GM18502 (cell line): ENCODE measurements around the gene HMX1.

Source experiments
- ATAC-seq: cut with Tn5 transposase; IDR thresholded peaks from one replicate; pipeline ENCODE4 v1.9.1; 2021; ENCODE audit warnings: mild to moderate bottlenecking; ENCODE audit not compliant: unreplicated experiment, poor library complexity

The HMX1 gene

DNA sequence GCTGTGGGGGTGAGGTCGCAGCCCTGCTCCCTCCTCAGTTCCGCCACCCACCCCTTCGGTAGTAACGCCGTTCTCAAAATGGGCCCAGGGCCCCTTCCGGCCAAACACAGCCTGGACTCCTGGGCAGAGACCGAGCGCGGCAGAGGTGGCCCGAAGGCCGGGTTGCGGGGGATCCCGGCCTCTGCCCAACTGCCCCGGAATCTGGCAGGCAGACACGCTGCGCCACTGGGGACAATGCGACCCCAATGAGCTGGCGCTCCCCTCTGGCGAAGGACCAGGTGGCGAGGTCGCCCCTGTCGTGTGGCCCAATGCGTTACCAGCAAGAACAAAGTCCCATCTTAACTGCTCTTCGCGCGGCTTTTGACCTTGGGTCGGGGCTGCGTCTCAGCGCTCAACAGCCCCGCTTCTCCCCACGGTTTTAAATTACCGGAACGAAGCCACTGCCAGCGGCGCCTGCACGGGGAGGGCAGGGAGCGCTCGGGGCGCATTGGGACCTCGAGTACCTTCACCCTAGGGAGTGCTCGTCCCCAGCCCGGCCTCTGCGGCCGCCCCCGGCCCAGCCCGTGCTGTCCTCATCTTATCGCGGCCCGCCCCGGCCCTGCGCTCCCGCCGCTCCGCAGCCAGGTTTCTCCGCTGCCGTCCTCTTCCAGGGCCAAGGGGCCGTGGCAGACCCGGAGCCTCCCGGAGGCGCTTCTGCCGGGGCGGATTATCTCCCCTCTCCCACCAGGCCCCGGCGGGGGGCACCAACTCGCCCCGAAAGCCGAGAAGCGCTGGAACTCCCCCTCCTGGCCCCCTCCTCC lies 22.2 kb upstream of the HMX1 start:
- ATAC-seq, result no peak

DNA sequence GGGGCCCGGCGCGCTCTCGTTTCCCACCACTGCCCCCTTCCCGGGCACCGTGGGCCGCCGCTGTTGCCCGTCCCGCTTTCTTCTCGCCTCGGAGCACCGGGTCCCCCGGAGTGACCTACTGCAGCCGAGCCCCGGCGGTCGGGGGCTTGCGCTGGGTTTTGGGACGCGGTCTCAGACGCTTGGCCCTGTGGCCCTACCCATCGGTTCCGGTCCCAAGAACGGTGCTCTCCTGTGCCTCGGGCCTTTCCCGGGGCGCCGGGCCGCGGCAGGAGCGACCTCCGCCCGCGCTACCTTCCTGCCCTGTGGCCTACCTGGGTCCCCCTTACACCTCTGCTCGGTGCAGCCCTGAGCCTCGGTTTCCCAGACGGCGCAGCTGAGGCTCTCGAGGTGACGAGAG lies 21.6 kb upstream of the HMX1 start:
- no peak for ATAC-seq

- ATAC-seq, result no peak
Observed at GRCh38 chr4:8892556-8893226, 21.1 kb upstream of the HMX1 start.

DNA sequence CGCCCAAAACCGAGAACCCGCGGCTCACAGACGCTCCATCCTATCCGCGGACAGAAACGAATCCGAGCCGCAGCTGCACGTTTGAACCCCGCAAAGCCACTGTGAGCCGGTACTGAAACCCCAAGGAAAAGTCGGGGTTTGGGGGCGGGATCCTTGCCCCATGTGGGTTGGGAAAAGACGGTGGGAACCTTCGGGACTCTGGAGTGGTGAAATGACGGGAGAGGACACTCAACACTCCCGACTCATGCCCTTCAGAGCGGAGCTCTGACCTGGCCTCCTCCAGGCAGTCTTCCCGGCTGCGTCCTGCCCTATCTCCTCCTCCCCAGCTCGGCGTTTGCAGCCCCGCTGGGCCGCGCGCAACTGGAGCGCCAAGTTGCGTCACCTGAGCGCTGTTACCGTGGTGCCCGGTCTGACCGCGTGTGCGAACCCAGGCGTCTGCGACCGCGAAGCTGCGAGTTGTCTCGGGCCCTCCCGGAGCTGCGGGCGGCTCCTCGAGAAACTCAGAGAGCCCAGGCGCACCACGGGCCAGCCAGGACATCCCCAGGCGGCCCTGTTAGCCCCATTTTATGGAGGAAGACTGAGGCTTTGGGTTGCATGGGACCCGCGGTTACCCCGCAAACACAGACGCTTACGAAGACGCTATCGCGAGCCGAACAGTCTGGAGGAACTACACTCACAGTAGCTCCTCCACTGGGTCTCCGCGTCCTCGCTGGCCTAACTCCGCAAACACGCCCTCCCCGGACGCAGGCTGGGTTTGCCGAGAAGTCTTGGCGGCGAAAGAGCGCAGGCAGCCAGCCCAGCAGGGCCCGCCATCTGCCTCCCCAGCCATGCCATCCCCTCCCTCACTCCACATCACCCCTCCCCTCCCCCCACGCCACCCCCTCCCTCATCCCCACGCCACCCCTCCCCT lies 20.3 kb upstream of the HMX1 start:
- ATAC-seq, result no peak

DNA sequence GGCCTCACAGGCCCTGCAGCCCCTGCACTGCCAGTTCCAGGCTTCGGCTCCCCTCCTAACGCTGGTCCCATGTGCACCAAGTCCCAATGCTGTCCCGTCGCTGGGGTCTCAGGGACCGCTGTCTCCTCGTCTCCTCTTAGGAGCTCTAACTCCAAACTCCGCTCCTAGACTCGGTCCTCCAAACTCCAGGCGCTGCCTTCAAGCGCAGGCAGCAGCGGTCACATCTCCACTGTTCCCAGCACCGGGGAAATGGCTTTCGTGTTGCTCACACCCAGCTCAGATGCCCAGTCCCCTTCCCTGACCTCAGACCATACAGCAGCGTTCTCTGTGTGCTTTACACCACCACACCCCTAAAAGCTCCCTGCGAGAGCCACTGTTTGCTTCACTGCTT lies 19.6 kb upstream of the HMX1 start:
- ATAC-seq, result no peak

- no peak for ATAC-seq
Observed at GRCh38 chr4:8888856-8889255, 17.2 kb upstream of the HMX1 start.

DNA sequence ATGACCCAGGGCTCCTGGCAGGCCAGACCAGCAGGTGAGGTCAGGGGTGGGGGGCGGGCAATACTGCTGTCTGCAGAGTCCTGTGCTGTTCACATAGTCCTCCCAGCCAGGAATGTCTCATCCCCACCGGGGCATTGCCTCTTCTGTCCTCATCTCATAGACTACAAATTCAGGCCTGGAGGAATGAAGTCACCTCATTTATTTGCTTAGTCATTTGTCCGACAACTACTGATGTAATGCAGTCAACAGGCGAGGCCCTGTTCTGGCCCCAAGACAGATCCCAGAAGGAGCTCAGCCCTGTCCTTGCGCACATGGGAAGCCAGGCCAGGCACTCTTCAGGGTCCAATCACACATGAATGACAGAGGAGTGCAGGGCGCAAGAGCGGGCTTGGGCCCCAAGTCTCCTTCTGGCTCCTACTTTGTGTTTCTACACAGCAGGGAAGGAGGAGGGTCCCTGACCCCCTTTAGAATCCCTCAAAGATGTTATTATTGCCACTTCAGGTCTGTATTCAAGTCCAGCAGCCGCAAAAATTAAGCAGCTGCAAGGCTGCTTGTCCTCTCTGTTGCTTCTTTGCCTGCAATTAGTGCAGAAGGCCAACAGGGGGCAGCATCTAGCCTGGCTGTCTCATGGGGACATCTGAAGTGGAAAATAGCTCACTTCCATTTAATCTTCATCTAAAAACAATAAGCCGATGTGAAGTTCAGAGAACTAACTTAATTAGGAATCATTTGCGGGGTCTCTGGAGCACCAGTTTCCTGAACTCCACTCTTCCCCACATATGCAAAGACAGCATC lies 15.2 kb upstream of the HMX1 start:
- ATAC-seq, result no peak

DNA sequence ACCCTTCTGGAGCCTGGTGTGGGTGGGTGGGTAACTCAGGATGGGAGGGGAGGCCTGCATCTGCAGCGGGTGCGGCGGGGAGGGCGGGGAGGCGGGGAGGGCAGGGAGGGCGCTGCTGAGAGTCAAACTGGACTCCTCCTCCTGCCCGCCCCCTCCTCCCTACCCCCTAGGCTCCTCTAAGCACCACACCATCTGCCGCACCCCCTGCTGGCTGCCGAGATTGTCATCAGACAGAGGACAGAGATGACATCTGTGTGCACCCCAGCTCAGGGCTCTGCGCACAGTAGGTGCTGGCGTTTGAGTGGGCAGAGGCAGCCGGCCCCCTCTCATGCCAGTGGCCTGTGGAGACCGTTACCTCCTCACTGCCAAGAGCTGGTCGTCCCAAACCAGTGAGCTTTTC lies 10.6 kb upstream of the HMX1 start:
- no peak for ATAC-seq

DNA sequence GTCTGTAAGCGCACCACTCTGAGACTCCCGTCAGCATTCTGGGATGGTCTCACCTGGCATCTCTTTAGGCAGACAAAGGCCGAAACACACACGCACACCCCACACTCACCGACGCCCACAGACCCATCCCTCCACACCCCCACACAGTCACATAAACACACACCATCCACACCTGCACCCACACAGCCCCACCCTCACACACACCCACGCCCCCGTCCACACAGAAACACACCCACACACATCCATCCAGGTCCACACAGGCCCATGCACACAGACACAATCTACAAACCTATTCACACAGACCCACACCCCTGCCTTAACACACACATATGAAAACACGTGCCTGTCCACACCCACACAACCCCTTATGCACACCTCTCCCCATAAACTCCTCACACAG lies 9.2 kb upstream of the HMX1 start:
- no peak for ATAC-seq

- ATAC-seq, result no peak
Observed at GRCh38 chr4:8879574-8879973, 7.9 kb upstream of the HMX1 start.

- ATAC-seq, result no peak
Observed at GRCh38 chr4:8878421-8878820, 6.8 kb upstream of the HMX1 start.

GRCh38 chr4:8877780-8878040 lies 6.1 kb upstream of the HMX1 start:
- ATAC-seq, result no peak

GRCh38 chr4:8876982-8877779 lies 5.5 kb upstream of the HMX1 start:
- ATAC-seq, result no peak

DNA sequence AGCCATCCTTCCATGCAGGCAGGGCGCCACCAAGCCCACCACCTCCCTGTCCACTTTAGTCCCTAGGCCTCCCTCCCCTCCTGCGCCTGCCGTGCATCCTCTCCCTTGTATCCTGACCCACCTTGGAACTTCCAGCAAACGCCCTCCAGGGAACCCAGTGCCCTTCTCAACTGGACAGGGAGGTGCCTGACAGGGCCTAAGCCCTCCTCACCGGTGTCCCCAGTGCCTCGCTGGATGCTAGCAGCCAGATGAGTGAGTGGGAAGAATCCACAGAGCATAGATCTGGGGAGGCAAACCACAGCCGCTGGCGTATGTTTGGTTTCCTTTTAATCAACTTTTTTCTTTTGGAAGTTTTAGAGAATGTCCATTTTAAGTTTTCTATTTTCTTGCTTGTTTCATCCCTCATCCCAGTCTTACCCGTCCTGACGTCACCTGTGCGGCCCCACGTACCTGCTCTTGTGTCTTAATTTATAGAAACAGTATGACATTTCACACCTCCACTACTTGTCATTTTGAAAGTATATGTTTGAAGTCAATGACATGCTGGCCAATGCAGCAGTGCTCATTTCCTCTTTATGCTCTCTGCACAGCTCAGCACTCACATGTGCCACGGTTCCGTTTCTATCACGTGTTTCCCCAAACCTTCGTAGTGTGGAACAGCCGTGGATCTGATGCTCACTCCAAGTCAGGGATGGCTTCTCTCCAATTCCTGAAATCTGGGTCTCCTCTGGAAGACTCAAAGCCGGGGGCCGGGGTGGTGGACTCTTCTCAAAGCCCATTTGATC lies 3.4 kb upstream of the HMX1 start:
- no peak for ATAC-seq

- no peak for ATAC-seq
Observed at GRCh38 chr4:8874003-8874895, 2.6 kb upstream of the HMX1 start.

DNA sequence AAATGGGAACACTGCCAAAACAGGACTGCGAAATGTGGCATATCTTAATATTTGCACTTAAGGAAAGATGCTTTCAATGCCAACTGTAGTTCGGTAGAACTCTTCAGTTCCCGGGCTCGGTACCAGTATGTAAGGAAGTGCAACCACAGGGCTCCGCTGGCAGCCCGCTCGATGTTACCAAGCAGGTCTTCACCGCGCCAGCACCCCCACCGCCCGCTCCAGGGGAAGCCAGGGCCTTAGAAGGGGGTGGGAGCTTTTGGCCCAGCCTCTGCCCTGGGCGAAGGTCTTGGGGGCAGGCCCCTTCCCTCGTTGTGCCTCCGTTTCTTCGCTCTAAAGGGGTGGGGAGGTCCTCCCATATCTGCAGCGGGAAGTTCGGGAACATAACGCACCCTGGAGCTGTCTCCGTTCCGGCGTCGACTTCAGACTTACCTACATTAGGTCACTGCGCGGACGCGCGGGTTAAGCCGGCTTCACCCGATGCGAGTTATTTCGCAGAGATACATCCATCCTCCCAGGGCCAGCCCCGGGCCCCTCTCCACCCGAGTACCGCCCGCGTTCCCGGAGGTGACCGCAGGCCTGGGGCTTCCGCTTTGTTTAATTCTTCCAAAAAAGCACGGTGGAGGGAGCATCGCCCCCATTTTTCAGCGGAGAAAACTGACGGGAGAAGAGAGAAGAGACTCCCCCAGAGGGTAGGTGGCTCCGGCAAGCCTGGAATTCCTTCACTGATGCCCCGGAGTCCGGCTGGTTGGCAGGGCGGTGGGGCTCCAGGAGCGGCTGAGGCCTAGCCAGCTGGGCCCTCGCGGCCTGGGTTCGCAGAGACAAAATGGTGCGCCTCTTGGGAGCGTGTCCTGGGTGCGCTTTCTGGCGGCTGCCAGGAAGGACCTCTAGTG lies 1.0 kb upstream of the HMX1 start:
- ATAC-seq, result no peak
